ENCODE measurements around the gene CD47.

The CD47 gene

GRCh38 chr3:108091498-108092250 lies 843 bp upstream of the CD47 start:
- peak; percentile 13 to 28 for DNase-seq (ENCODE audit: low read depth in 1 of 2, low spot score in 1 of 2)

GRCh38 chr3:108090049-108090700 lies 656 bp downstream of the CD47 start:
- peak; percentile 22 to 38 for DNase-seq (ENCODE audit: low read depth in 1 of 2, low spot score in 1 of 2)

GRCh38 chr3:108089579-108089978 lies 1.3 kb downstream of the CD47 start:
- DNase-seq (ENCODE audit: low read depth in 1 of 2, low spot score in 1 of 2) = no peak

- DNase-seq (ENCODE audit: low read depth in 1 of 2, low spot score in 1 of 2) = no peak
These were observed 2.1 kb downstream of the CD47 start for GRCh38 chr3:108088697-108089096.

- no peak for DNase-seq (ENCODE audit: low read depth in 1 of 2, low spot score in 1 of 2)
These were observed 2.7 kb downstream of the CD47 start for GRCh38 chr3:108088146-108088545.

GRCh38 chr3:108086653-108087052 lies 4.2 kb downstream of the CD47 start:
- no peak for DNase-seq (ENCODE audit: low read depth in 1 of 2, low spot score in 1 of 2)

- no peak for DNase-seq (ENCODE audit: low read depth in 1 of 2, low spot score in 1 of 2)
These were observed 5.0 kb downstream of the CD47 start for GRCh38 chr3:108085810-108086350.

- no peak for DNase-seq (ENCODE audit: low read depth in 1 of 2, low spot score in 1 of 2)
These were observed 5.5 kb downstream of the CD47 start for GRCh38 chr3:108085370-108085769.

- no peak for DNase-seq (ENCODE audit: low read depth in 1 of 2, low spot score in 1 of 2)
These were observed 11.0 kb downstream of the CD47 start for GRCh38 chr3:108079877-108080276.

- DNase-seq (ENCODE audit: low read depth in 1 of 2, low spot score in 1 of 2) = no peak
These were observed 11.8 kb downstream of the CD47 start for GRCh38 chr3:108079043-108079442.

GRCh38 chr3:108076564-108076963 lies 14.3 kb downstream of the CD47 start:
- DNase-seq (ENCODE audit: low read depth in 1 of 2, low spot score in 1 of 2) = no peak

GRCh38 chr3:108073764-108074431 lies 16.9 kb downstream of the CD47 start:
- DNase-seq (ENCODE audit: low read depth in 1 of 2, low spot score in 1 of 2) = no peak

GRCh38 chr3:108071368-108071767 lies 19.5 kb downstream of the CD47 start:
- DNase-seq (ENCODE audit: low read depth in 1 of 2, low spot score in 1 of 2) = no peak

- DNase-seq (ENCODE audit: low read depth in 1 of 2, low spot score in 1 of 2) = no peak
These were observed 20.5 kb downstream of the CD47 start for GRCh38 chr3:108070356-108070755.

- no peak for DNase-seq (ENCODE audit: low read depth in 1 of 2, low spot score in 1 of 2)
These were observed 23.1 kb downstream of the CD47 start for GRCh38 chr3:108067768-108068167.

- DNase-seq (ENCODE audit: low read depth in 1 of 2, low spot score in 1 of 2) = no peak
These were observed 25.7 kb downstream of the CD47 start for GRCh38 chr3:108065096-108065495.

- no peak for DNase-seq (ENCODE audit: low read depth in 1 of 2, low spot score in 1 of 2)
These were observed 26.4 kb downstream of the CD47 start for GRCh38 chr3:108064293-108064887.

- no peak for DNase-seq (ENCODE audit: low read depth in 1 of 2, low spot score in 1 of 2)
These were observed 28.8 kb downstream of the CD47 start for GRCh38 chr3:108062051-108062450.

- no peak for DNase-seq (ENCODE audit: low read depth in 1 of 2, low spot score in 1 of 2)
These were observed 30.5 kb downstream of the CD47 start for GRCh38 chr3:108060331-108060730.

GRCh38 chr3:108055931-108056330 lies 34.9 kb downstream of the CD47 start:
- DNase-seq (ENCODE audit: low read depth in 1 of 2, low spot score in 1 of 2) = no peak

- DNase-seq (ENCODE audit: low read depth in 1 of 2, low spot score in 1 of 2) = no peak
These were observed 35.9 kb downstream of the CD47 start for GRCh38 chr3:108054935-108055334.

- DNase-seq (ENCODE audit: low read depth in 1 of 2, low spot score in 1 of 2) = no peak
These were observed 37.3 kb downstream of the CD47 start for GRCh38 chr3:108053483-108053882.

Data from stimulated activated CD4-positive, alpha-beta T cell treated with anti-CD3 and anti-CD28 coated beads, Interleukin-15, amount 100 ng/mL, for 1 hour (primary cell).